ENCODE results near the gene PLS3. TPM values are rescaled to one million over a fixed set of nuclear protein-coding genes. Genes with fewer than 3 reads are reported as not detected.
"Not testable (repeated sequence)": the region's sequence is repeated elsewhere in the genome, so short reads cannot be mapped to it uniquely, and the experiment has no call there.

PLS3 gene, protein sequence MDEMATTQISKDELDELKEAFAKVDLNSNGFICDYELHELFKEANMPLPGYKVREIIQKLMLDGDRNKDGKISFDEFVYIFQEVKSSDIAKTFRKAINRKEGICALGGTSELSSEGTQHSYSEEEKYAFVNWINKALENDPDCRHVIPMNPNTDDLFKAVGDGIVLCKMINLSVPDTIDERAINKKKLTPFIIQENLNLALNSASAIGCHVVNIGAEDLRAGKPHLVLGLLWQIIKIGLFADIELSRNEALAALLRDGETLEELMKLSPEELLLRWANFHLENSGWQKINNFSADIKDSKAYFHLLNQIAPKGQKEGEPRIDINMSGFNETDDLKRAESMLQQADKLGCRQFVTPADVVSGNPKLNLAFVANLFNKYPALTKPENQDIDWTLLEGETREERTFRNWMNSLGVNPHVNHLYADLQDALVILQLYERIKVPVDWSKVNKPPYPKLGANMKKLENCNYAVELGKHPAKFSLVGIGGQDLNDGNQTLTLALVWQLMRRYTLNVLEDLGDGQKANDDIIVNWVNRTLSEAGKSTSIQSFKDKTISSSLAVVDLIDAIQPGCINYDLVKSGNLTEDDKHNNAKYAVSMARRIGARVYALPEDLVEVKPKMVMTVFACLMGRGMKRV
- total RNA-seq (2014; rRNA removed; shearing (Covaris generic); ENCODE audit: low replicate concordance), result 129 and 133 TPM in 2 replicates

DNA sequence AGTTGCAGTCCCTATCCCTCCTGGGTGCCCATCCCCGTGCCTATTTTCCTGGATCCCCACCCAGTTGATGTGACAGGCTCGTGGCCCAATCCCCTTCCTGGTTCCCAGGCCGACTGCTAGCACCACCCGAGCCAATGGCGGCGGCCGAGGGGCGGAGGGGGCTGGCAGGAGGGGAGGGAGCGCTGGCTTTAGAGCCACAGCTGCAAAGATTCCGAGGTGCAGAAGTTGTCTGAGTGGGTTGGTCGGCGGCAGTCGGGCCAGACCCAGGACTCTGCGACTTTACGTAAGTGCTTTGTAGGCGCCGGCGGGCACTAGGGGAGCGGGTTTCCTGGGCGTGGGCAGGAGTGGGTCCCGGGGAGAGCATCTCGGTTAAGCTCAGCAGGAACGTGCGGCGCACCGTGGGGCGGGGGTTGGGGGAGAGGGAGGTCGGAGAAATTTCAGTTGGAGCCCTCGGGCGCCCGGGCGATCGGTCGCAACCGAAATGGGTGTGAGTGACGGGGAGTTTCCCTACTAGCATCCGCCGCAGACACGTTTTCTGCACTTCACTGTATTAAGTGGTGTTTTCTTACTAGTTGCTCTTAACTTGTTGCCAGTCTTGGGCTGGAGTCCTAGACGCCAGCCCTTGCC is at the start of gene PLS3:
TSS of gene PLS3 (plus strand) at position 197 of the 627 bp plus-strand sequence. CDS start 49,077 bp downstream, outside the sequence.
- DNase-seq (ENCODE audit: low read depth), result peak; percentile 86
- in situ Hi-C loops (cut with HindIII; ENCODE audit: low pct_unique_long_range_greater_than_20kb, low sequenced_read_pairs), result no loop called here

DNA sequence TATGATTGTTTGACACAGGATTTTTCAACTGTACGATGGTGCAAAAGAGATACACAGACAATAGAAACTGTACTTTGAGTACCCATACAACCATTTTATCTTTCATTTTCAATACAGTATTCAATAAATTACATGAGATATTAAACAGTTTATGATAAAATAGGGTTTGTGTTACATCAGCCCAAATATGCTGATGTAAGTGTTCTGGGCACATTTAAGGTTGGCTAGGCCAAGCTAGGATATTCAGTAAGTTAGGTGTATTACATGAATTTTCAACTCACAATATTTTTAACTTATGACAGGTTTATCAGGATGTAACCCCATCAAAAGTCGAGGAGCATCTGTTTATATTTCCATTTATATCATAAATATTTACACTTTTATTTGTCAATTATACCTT is 42.9 kb upstream of the PLS3 start:
- in situ Hi-C loops (cut with HindIII; ENCODE audit: low pct_unique_long_range_greater_than_20kb, low sequenced_read_pairs), result no loop called here

DNA sequence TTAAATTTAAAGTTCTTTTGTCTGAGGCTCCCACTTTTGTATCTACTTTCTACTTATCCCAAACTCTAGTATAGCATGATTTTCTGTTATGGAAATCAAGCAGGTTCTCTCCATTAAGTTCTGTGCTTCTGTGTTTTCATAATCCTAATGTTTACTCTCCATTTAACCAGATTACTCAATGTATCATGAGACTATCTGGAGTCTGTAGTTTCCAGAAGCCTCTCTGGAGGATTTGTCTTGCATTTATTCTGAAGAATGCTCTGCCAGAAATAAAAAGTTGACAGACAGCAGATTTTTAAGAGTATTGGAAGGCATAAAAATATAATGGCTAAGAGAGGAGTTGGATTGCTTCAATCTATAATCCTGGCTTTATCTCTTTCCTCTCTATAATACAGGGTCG is 39.2 kb upstream of the PLS3 start:
- no peak for DNase-seq (ENCODE audit: low read depth)
- in situ Hi-C loops (cut with HindIII; ENCODE audit: low pct_unique_long_range_greater_than_20kb, low sequenced_read_pairs), result no loop called here

More for the DNA sequence above, 42.9 kb upstream of the PLS3 start:
- DNase-seq (ENCODE audit: low read depth), result no peak

DNA sequence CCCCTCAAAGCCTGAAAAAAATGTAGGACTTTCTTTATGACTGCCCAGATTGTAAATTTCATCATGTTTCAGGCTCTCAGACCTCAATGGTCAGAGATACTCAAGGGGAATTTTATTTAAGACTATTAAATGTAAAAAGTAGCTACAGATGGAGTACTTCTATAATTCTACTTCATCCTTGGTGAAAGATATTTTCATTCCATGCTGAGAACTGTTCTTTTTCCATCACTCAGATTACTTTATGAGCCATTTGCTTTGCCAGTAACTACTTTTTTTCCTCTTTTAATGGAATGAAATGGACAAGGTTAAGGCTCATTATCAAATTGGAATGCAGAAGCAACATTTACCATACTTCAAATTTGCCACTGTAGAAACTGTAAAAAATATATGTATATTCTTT is 38.0 kb upstream of the PLS3 start:
- in situ Hi-C loops (cut with HindIII; ENCODE audit: low pct_unique_long_range_greater_than_20kb, low sequenced_read_pairs), result no loop called here

DNA sequence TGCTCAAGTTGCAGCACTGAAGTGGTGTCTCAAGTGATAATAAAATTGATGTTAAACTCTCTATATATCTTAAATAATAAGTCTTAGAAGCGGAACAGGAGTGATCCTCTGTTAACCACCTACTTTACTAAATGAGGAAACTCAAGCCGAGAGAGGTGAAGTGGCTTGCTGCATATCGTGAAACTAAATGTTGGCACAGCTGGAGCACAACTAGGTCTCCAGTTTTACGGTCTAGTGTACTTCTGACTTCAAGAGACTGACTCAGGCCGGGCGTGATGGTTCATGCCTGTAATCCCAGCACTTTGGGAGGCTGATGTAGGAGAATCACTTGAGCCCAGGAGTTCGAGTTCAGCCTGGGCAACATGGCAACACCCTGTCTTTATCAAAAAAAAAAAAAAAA is 35.5 kb upstream of the PLS3 start:
- in situ Hi-C loops (cut with HindIII; ENCODE audit: low pct_unique_long_range_greater_than_20kb, low sequenced_read_pairs), result no loop called here
- DNase-seq (ENCODE audit: low read depth), result no peak

More for the DNA sequence above, 38.0 kb upstream of the PLS3 start:
- no peak for DNase-seq (ENCODE audit: low read depth)

DNA sequence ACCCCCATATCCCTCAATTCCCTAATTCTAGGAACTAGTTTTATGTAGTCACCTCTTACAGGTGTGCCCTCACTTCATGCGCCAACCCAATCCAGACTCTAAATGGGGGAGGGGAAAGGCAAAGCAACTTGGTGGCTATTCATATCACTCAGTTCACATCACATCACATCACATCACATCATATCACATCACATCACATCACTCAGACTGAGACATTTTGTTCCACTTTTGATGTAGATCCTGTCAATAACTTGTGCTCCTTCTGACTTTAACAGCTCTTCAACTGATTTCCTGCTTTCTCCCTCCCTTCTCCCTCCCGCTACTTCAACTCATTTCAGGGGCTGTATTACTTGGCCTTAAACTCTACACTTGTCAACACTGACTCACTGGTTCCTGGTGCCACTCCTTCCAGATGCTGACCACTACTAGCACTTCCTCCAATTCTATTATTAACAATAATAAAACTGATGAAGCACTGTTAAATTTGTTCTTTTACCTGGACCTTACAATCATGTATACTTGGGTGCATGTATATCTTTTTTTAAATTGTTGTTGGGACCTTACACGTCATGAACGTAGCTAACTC is 29.1 kb upstream of the PLS3 start:
- in situ Hi-C loops (cut with HindIII; ENCODE audit: low pct_unique_long_range_greater_than_20kb, low sequenced_read_pairs), result no loop called here
- DNase-seq (ENCODE audit: low read depth), result peak; percentile 4

DNA sequence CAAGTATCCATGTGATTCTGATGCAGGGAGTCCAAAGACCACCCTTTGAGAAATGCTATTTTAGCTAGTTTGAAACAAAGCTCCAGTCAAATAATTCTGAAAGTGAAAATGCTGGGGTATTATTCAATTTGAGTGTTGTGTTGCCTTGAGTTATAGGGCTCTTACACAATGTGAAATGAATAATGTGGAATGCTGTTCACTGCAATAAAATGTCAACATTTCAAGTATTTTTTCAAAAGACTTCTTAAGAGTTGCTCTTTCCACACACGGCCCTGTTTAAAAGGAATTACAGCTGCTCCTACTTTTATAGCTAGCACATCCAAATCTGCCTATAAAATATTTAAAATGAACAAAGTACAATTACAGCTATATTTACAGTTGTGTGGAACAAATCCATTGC is 27.5 kb upstream of the PLS3 start:
- in situ Hi-C loops (cut with HindIII; ENCODE audit: low pct_unique_long_range_greater_than_20kb, low sequenced_read_pairs), result no loop called here
- DNase-seq (ENCODE audit: low read depth), result no peak

DNA sequence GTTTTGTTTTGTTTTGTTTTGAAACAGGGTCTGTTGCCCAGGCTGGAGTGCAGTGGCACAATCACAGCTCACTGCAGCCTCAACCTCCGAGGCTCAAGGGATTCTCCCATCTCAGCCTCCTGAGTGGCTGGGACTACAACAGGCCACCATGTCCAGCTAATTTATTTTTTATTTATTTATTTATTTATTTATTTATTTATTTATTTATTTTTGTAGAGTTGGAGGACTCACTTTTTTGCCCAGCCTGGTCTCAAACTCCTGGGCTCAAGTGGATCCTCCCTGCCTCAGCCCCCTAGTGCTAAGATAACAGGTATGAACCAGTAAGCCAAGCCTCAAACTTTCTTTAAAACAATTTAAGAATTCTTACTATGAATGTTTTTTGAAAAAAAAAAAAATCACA is 26.6 kb upstream of the PLS3 start:
- in situ Hi-C loops (cut with HindIII; ENCODE audit: low pct_unique_long_range_greater_than_20kb, low sequenced_read_pairs), result no loop called here
- no peak for DNase-seq (ENCODE audit: low read depth)

DNA sequence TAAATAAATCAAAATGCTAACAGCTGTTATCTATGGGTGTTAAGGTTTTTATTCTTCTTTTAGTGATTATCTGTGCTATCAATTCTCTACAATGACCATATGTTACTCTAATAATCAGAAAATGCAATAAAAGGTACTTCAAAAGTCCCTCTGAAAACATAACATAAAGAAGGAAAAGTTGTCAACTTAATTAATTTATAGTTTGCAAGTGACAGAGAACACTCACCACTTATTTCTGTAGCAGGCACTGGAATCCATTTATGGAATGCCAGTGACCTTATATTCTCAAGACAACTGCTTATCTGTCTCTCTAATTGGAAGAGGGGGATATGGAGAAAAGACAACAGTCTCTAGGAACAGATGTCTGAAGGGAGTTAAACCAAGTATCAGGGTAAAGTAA is 25.6 kb upstream of the PLS3 start:
- in situ Hi-C loops (cut with HindIII; ENCODE audit: low pct_unique_long_range_greater_than_20kb, low sequenced_read_pairs), result no loop called here
- DNase-seq (ENCODE audit: low read depth), result no peak

DNA sequence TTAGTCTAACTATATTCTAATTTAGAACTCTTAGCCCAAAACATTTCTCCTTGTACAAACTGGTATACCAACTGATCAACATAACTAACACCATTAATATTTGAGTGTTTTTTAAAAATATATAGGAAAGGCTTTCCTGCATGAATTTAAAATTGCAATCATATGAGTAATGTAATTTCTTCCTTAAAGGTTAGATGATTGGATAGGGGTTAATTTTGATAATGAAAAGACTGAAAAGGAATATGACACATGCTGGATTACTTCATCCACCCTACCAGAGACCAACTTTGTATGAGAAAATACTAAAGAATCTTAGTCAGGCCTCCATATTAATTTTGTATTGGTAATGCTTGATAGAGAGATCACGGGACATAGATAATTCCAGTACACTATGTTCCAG is 25.1 kb upstream of the PLS3 start:
- DNase-seq (ENCODE audit: low read depth), result no peak
- in situ Hi-C loops (cut with HindIII; ENCODE audit: low pct_unique_long_range_greater_than_20kb, low sequenced_read_pairs), result no loop called here

DNA sequence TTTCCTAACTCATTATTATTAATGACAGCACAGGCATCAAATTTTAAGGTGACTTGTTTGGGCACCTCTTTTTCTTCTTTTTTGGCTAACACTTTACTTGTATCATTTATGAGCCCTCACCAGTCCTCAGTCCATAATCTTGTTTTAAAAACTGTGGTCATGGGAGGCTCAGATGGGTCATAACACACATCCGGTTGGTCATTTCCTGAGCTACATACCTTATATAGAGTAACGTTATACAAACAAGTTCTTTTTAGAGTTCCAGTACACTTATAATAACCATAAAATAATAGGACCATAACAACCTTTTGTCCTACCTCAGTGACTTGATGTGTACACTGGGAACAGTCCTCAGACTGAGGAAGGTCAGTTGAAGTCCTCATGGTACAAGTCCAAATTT is 21.1 kb upstream of the PLS3 start:
- DNase-seq (ENCODE audit: low read depth), result no peak
- in situ Hi-C loops (cut with HindIII; ENCODE audit: low pct_unique_long_range_greater_than_20kb, low sequenced_read_pairs), result no loop called here

DNA sequence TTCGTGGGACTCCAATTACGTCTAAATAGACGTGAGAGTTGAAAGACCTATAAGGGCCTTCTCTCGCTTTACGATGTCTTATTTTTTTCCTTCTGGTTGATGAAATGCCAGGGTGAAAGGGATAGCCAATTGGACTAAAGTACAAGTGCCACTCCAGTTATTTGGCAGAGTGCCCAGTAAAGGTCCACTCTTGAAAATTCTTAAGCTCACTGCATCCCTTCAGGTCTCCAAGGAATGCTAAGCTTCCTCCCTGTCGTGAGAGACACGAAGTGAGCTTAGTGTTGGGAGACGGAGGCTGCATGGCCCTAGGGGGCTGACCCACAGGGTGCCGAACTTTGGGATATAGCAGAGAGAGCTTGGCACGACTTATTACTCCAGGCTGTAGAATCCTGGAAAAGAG is 19.9 kb upstream of the PLS3 start:
- not testable (repeated sequence) for DNase-seq (ENCODE audit: low read depth)

DNA sequence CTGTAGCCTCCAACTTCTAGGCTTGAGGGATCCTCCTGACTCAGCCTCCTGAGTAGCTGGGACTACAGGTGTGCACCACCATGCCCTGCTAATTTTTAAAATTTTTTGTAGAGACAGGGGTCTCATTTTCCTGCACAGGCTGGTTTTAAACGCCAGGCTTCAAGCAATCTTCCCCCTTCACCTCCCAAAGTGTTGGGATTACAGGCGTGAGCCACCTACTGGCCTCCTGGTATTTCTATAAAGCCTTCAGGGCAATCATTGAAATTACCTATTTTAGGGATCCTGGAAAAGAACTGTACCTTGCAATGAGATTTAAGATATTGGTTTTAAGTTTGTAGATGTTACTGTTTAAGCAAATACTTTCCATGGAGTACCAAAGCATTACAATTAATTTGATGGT is 13.5 kb upstream of the PLS3 start:
- in situ Hi-C loops (cut with HindIII; ENCODE audit: low pct_unique_long_range_greater_than_20kb, low sequenced_read_pairs), result no loop called here
- DNase-seq (ENCODE audit: low read depth), result no peak

More for the DNA sequence above, 19.9 kb upstream of the PLS3 start:
- in situ Hi-C loops (cut with HindIII; ENCODE audit: low pct_unique_long_range_greater_than_20kb, low sequenced_read_pairs), result not testable (repeated sequence)

DNA sequence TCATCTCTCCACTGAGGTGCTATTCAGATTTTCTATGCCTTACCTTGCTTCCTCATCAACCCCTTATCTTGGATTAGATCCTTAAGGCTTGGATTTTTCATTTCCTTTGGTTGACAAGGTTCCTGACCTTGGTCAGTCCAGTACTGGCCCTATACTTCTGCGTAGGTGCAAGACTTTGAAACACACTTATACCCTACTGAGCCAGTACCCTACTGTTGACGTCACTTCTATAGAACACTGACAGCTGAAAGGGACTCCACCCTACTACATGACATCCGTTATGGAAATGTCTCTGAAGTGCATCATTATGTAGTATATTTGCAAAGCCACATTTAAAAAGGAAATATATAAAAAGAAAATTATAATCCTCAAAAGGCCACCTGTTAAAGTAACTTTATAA is 12.0 kb upstream of the PLS3 start:
- no peak for DNase-seq (ENCODE audit: low read depth)
- in situ Hi-C loops (cut with HindIII; ENCODE audit: low pct_unique_long_range_greater_than_20kb, low sequenced_read_pairs), result no loop called here

DNA sequence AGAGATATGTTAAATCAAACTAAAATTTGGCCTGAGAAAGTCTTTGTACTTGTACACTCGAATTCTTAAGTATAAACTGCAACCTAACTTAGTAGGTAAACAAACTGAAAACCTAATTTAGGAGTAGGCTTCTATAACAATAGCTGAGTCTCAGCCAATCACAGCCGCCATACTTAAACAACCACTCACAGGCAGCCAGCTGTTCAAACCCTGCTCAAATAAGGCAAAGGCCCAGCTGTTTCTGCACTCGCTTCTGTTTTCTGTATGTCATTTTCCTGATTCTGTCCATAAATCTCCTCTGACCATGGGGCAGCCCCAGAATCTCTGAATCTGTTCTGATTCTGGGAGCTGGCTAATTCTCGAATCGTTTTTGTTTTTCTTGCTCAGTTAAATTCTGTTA is 7.8 kb upstream of the PLS3 start:
- peak; percentile 8 for DNase-seq (ENCODE audit: low read depth)
- in situ Hi-C loops (cut with HindIII; ENCODE audit: low pct_unique_long_range_greater_than_20kb, low sequenced_read_pairs), result no loop called here

DNA sequence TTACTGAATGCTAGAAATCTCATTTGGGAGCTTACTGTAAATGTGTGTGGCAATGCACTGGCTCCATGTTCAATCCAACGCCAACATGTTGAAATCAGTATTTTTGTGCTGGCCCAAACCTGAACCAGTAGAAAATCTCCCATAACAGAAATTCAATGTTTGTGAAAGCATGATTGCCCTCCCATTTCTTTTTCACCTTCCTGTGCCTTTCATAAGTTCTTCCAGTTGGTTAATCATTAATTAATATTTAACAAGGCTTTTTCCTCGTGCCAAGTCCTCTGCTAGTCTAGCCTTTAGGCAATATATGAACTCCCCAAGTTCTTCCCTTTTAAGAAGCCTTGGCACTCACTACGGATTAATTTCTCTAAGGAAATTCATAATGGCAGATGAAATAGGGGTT is 1.3 kb upstream of the PLS3 start:
- peak; percentile 64 for DNase-seq (ENCODE audit: low read depth)
- in situ Hi-C loops (cut with HindIII; ENCODE audit: low pct_unique_long_range_greater_than_20kb, low sequenced_read_pairs), result no loop called here

DNA sequence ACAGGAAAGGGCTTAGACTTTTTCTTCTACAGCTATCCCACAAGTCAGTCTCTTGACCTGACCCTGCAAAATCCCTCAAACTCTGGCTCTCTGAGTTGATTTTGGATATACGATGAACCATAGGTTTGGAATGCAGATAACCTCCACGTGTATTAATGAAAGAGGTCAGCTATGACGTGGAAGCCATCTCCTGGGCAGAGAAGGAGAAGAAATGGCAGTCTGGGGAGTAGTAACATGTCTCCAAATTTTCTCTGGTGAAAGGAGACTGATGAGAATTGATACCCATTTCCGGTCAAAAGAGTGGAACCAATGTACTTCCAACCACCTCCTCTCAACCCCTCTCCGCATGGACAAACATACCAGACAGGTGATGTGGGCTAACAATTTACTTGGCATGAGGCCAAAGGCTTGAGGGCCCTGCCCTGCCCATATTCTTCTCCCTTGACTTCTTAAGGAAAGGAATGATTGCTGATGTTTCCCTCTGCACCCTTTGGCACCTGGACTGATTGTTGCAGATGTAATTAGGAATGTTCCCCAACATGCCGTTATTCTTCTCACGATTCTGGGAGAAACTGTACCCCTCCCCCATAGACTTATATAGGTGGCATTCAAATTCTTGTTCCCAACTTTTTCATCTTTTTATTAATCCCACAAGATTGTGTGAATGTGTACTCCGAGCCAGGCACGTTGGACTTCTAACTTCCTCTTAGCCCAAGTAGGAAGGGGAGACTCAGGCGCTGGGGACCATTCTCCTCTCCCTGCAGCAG is 580 bp upstream of the PLS3 start:
- DNase-seq (ENCODE audit: low read depth), result peak; percentile 90
- in situ Hi-C loops (cut with HindIII; ENCODE audit: low pct_unique_long_range_greater_than_20kb, low sequenced_read_pairs), result no loop called here

Measured in Caki2 (cell line).